ENCODE measurements around the gene ACTR1A.
A peak's percentile ranks its signal among the peaks of the same experiment; 100 is the strongest.

Gene ACTR1A

DNA sequence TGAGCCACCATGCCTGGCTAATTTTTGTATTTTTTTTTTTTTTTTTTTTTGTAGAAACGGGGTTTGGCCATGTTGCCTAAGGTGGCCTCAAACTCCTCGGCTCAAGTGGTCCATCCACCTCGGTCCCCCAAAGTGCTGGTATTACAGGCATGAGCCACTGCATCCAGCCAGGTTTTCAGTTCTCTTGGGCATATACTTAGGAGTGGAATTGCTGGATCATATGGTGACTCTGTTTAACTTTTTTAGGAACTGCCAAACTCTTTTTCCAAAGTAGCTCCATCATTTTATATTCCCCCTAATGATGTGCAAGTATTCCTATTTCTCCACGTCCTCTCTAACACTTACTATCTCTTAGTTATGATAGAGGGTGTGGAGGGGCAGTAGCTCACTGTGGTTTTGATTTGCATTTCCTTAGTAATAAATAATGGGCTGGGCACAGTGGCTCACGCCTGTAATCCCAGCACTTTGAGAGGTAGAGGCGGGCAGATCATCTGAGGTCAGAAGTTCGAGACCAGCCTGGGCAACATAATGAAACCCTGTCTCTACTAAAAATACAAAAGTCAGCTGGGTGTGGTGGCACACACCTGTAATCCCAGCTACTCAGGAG, 42.9 kb upstream of the ACTR1A start:
- CTCF ChIA-PET, result no interaction called here
- TF ChIP-seq, protein P1, sequence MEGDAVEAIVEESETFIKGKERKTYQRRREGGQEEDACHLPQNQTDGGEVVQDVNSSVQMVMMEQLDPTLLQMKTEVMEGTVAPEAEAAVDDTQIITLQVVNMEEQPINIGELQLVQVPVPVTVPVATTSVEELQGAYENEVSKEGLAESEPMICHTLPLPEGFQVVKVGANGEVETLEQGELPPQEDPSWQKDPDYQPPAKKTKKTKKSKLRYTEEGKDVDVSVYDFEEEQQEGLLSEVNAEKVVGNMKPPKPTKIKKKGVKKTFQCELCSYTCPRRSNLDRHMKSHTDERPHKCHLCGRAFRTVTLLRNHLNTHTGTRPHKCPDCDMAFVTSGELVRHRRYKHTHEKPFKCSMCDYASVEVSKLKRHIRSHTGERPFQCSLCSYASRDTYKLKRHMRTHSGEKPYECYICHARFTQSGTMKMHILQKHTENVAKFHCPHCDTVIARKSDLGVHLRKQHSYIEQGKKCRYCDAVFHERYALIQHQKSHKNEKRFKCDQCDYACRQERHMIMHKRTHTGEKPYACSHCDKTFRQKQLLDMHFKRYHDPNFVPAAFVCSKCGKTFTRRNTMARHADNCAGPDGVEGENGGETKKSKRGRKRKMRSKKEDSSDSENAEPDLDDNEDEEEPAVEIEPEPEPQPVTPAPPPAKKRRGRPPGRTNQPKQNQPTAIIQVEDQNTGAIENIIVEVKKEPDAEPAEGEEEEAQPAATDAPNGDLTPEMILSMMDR (IDR thresholded peaks at IDR 0.05; ENCODE audit: control extremely low read depth, extremely low read depth, low read depth, missing control alignments), result no peak
- no peak for DNase-seq (ENCODE audit: extremely low spot score)
- POLR2A ChIA-PET, result interaction anchor here (0.6 kb wide), 1 partner anchor 27 kb away, joined by 4 read pairs; no protein-coding TSS in a partner anchor

DNA sequence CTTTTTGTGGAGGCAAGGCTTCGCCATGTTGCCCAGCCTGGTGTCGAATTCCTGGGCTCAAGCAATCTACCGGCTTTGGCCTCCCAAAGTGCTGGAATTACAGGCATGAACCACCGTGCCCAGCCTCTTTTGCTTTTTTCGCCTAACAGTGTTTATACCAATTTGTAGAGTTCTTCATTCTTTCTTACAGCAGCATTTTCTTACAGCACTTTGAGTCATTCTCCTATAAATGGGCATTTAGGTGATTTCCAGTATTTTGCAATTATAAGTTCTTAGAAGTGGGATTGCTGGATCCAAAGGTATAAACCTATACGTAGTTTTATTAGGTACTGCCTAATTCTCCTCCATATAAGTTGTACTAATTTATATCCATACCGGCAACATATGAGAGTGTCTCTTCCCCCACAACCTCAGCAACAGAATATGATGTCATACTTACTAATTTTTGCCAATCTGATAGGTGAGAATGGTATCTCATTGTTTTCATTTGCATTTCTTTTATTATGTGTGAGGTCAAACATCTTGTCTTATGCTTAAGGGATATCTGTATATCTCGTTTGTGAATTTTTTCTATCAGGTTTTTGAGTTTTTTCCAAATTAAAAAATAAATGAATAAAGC, 40.4 kb upstream of the ACTR1A start:
- DNase-seq (ENCODE audit: extremely low spot score), result no peak
- ChIA-PET CTCF (no interaction called here), POLR2A (no interaction called here)

GRCh38 chr10:102540023-102540422, 37.5 kb upstream of the ACTR1A start:
- POLR2A ChIA-PET, result no interaction called here
- TF ChIP-seq, protein P1 (IDR thresholded peaks at IDR 0.05; ENCODE audit: control extremely low read depth, extremely low read depth, low read depth, missing control alignments), result peak; percentile 23
- CTCF ChIA-PET, result interaction anchor here (0.8 to 2.0 kb wide), 9 partner anchors 9 to 37 kb away, joined by 3 to 7 read pairs (median 4); partner anchors contain the start of genes ACTR1A and SUFU
- DNase-seq (ENCODE audit: extremely low spot score), result peak; percentile 43

More for the DNA sequence above, 40.4 kb upstream of the ACTR1A start:
- TF ChIP-seq, protein P1 (IDR thresholded peaks at IDR 0.05; ENCODE audit: control extremely low read depth, extremely low read depth, low read depth, missing control alignments), result no peak

GRCh38 chr10:102538811-102539210, 36.3 kb upstream of the ACTR1A start:
- CTCF ChIA-PET, result interaction anchor here (1.2 kb wide), 1 partner anchor 34 kb away, joined by 3 read pairs; the partner anchor contains the start of gene SUFU
- POLR2A ChIA-PET, result no interaction called here
- TF ChIP-seq, protein P1 (IDR thresholded peaks at IDR 0.05; ENCODE audit: control extremely low read depth, extremely low read depth, low read depth, missing control alignments), result no peak
- no peak for DNase-seq (ENCODE audit: extremely low spot score)

DNA sequence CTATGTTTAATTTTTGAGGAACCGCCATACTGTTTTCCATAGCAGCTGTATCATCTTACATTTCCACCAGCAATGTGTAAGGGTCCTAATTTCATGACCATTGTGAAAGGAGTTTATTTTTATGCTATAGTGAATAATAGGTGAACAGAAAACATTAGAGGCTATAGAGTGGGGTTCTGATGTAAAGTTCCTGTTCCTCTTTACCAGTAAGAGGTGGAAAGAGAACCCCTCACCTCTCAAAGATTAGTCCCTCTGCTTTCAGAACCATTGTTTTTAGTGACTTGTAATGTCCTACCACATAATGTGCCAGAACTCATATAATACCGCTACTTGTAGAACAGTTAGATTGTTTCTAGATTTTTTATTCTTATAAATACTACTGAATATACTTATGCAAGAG, 35.4 kb upstream of the ACTR1A start:
- TF ChIP-seq, protein P1 (IDR thresholded peaks at IDR 0.05; ENCODE audit: control extremely low read depth, extremely low read depth, low read depth, missing control alignments), result no peak
- DNase-seq (ENCODE audit: extremely low spot score), result no peak
- CTCF ChIA-PET, result interaction anchor here (1.2 kb wide), 1 partner anchor 34 kb away, joined by 3 read pairs; the partner anchor contains the start of gene SUFU
- POLR2A ChIA-PET, result interaction anchor here (0.5 kb wide), 1 partner anchor 17 kb away, joined by 5 read pairs; no protein-coding TSS in a partner anchor

GRCh38 chr10:102537367-102537766, 34.9 kb upstream of the ACTR1A start:
- ChIA-PET CTCF (interaction anchor here (0.6 kb wide), 1 partner anchor 33 kb away, joined by 3 read pairs; the partner anchor contains the start of gene SUFU), POLR2A (interaction anchor here (0.5 kb wide), 1 partner anchor 17 kb away, joined by 5 read pairs; no protein-coding TSS in a partner anchor)
- TF ChIP-seq, protein P1 (IDR thresholded peaks at IDR 0.05; ENCODE audit: control extremely low read depth, extremely low read depth, low read depth, missing control alignments), result no peak
- no peak for DNase-seq (ENCODE audit: extremely low spot score)
